ACC112 (cell line): ENCODE results near the gene ABHD3.
"Not testable (repeated sequence)": the region's sequence is repeated elsewhere in the genome, so short reads cannot be mapped to it uniquely, and the experiment has no call there.

ENCODE experiments used
- H2AFZ ChIP-seq: fragments of 200-600 bp; sonication (generic); one replicate; pipeline ENCODE4 v1.6.0; 2017; ENCODE audit warnings: antibody characterized with exemption, low read length; ENCODE audit not compliant: unreplicated experiment
- H3K27ac ChIP-seq: fragments of 200-600 bp; sonication (generic); 2 replicates; pipeline ENCODE4 v1.5.1; 2014; ENCODE audit warnings: low read depth, mild to moderate bottlenecking, antibody characterized with exemption, low read length, moderate library complexity
- H3K27me3 ChIP-seq: fragments of 200-600 bp; sonication (generic); 2 replicates; pipeline ENCODE4 v1.6.1; 2014; ENCODE audit warnings: mild to moderate bottlenecking, antibody characterized with exemption, low read length, moderate library complexity, mixed read lengths; ENCODE audit not compliant: insufficient read depth
- H3K36me3 ChIP-seq: fragments of 200-600 bp; sonication (generic); 2 replicates; pipeline ENCODE4 v1.6.1; 2016; ENCODE audit warnings: mild to moderate bottlenecking, antibody characterized with exemption, low read length, moderate library complexity, mixed read lengths; ENCODE audit not compliant: insufficient read depth
- H3K4me1 ChIP-seq: fragments of 200-600 bp; sonication (generic); one replicate; pipeline ENCODE4 v1.6.1; 2016; ENCODE audit warnings: low read length, mixed read lengths; ENCODE audit not compliant: insufficient read depth, unreplicated experiment, control insufficient read depth
- H3K4me3 ChIP-seq: fragments of 200-600 bp; sonication (generic); 2 replicates; pipeline ENCODE4 v1.5.1; 2014; ENCODE audit warnings: mild to moderate bottlenecking, low read depth, low read length
- H3K79me2 ChIP-seq: fragments of 200-600 bp; sonication (generic); one replicate; pipeline ENCODE4 v1.6.0; 2016; ENCODE audit warnings: low read length; ENCODE audit not compliant: control insufficient read depth, unreplicated experiment, insufficient read depth

The ABHD3 gene

GRCh38 chr18:21703241-21703820 lies 1.2 kb downstream of the ABHD3 start:
- Histone ChIP-seq H3K79me2 (peaks cover 6% of the 10 kb centered on the region), H2AFZ (peak overlapping the region; percentile 95), H3K36me3 (peaks cover 2% of the 10 kb centered on the region; the same call in 1 of the 2 replicates), H3K4me3 (peak overlapping the region; percentile 83), H3K27me3 (no peaks in the 10 kb centered on the region), H3K4me1 (peaks cover 6% of the 10 kb centered on the region), H3K27ac (peak overlapping the region; percentile 8; the same call in 1 of the 2 replicates)

GRCh38 chr18:21702602-21703001 lies 2.0 kb downstream of the ABHD3 start:
- Histone ChIP-seq H3K79me2 (peaks cover 6% of the 10 kb centered on the region), H3K27ac (no peak overlapping the region), H3K27me3 (no peaks in the 10 kb centered on the region), H3K4me1 (peaks cover 6% of the 10 kb centered on the region), H3K36me3 (peaks cover 2% of the 10 kb centered on the region; the same call in 1 of the 2 replicates), H3K4me3 (peak overlapping the region; percentile 83), H2AFZ (no peak overlapping the region)

- Histone ChIP-seq H3K4me3 (no peak overlapping the region), H3K4me1 (peaks cover 6% of the 10 kb centered on the region), H3K27me3 (no peaks in the 10 kb centered on the region), H3K79me2 (peaks cover 6% of the 10 kb centered on the region), H2AFZ (no peak overlapping the region), H3K36me3 (peaks cover 2% of the 10 kb centered on the region; the same call in 1 of the 2 replicates), H3K27ac (no peak overlapping the region)
Measured at GRCh38 chr18:21701621-21702020, 3.0 kb downstream of the ABHD3 start.

GRCh38 chr18:21700528-21701075 lies 4.0 kb downstream of the ABHD3 start:
- no peaks in the 10 kb centered on the region for H3K27me3 ChIP-seq
- peaks cover 6% of the 10 kb centered on the region for H3K4me1 ChIP-seq
- peaks cover 6% of the 10 kb centered on the region for H3K79me2 ChIP-seq
- H3K36me3 ChIP-seq = peaks cover 2% of the 10 kb centered on the region; the same call in 1 of the 2 replicates
- no peak overlapping the region for H3K27ac ChIP-seq
- H2AFZ ChIP-seq = no peak overlapping the region
- no peak overlapping the region for H3K4me3 ChIP-seq

GRCh38 chr18:21693322-21693721 lies 11.3 kb downstream of the ABHD3 start:
- Histone ChIP-seq H3K36me3 (peaks cover 19% of the 10 kb centered on the region), H3K27ac (no peak overlapping the region), H3K4me3 (no peak overlapping the region), H3K27me3 (no peaks in the 10 kb centered on the region), H3K4me1 (no peaks in the 10 kb centered on the region), H3K79me2 (no peaks in the 10 kb centered on the region), H2AFZ (no peak overlapping the region)

- Histone ChIP-seq H3K4me3 (no peak overlapping the region), H3K79me2 (no peaks in the 10 kb centered on the region), H3K27me3 (no peaks in the 10 kb centered on the region), H2AFZ (no peak overlapping the region), H3K27ac (no peak overlapping the region), H3K36me3 (peaks cover 14% of the 10 kb centered on the region), H3K4me1 (no peaks in the 10 kb centered on the region)
Measured at GRCh38 chr18:21689736-21690135, 14.8 kb downstream of the ABHD3 start.

- H3K27ac ChIP-seq = no peak overlapping the region
- H3K4me1 ChIP-seq = no peaks in the 10 kb centered on the region
- H3K4me3 ChIP-seq = no peak overlapping the region
- peaks cover 14% of the 10 kb centered on the region for H3K36me3 ChIP-seq
- H3K27me3 ChIP-seq = no peaks in the 10 kb centered on the region
- no peaks in the 10 kb centered on the region for H3K79me2 ChIP-seq
- H2AFZ ChIP-seq = no peak overlapping the region
Measured at GRCh38 chr18:21686282-21687105, 18.1 kb downstream of the ABHD3 start.

GRCh38 chr18:21685556-21685981 lies 19.0 kb downstream of the ABHD3 start:
- H3K4me3 ChIP-seq, H3K36me3 ChIP-seq, H3K4me1 ChIP-seq, H3K79me2 ChIP-seq, H2AFZ ChIP-seq, H3K27me3 ChIP-seq, H3K27ac ChIP-seq: not testable (repeated sequence)

GRCh38 chr18:21684731-21685130 lies 19.8 kb downstream of the ABHD3 start:
- H3K4me1 ChIP-seq = no peaks in the 10 kb centered on the region
- peaks cover 3% of the 10 kb centered on the region for H3K36me3 ChIP-seq
- no peak overlapping the region for H2AFZ ChIP-seq
- H3K27ac ChIP-seq = no peak overlapping the region
- no peak overlapping the region for H3K4me3 ChIP-seq
- H3K27me3 ChIP-seq = no peaks in the 10 kb centered on the region
- no peaks in the 10 kb centered on the region for H3K79me2 ChIP-seq

- Histone ChIP-seq H3K36me3 (no peaks in the 10 kb centered on the region), H3K27me3 (no peaks in the 10 kb centered on the region), H3K4me3 (peak overlapping the region; percentile 62), H3K4me1 (no peaks in the 10 kb centered on the region), H3K27ac (peak overlapping the region; percentile 41), H3K79me2 (no peaks in the 10 kb centered on the region), H2AFZ (peak overlapping the region; percentile 16)
Measured at GRCh38 chr18:21682371-21683051, 22.1 kb downstream of the ABHD3 start.
